ENCODE data around the gene ASB13. TPM values are rescaled to one million over a fixed set of nuclear protein-coding genes. Genes with fewer than 3 reads are reported as not detected.

The ASB13 gene
- polyA plus RNA-seq, 1 of the 3 experiments (the other 2 are of a cell fraction), result 9.2 TPM

DNA sequence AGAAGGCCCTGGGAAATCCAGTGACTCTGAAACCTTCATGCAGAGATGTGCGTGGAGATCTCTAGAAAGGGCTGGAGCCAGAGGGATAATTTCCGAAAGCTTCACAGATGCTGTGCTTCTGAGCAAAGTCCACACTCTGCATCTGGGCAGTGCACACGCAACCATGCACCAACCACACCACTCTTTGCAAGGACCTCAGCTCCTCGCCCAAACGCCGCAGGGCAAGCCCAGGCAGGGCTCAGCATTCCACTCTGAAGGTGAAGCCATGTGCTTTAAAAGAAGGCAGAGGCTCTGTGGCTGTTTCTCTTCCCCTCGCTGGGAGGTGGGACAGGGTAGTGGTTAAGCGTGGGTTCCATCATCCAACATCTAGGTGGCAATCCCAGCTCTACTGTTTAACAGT is 48.4 kb downstream of the ASB13 start (continued):
- TF ChIP-seq ZBTB33 (IDR thresholded peaks at IDR 0.05; ENCODE audit: borderline replicate concordance, low read depth) (no peak), EZH2phosphoT487 (IDR thresholded peaks at IDR 0.05; ENCODE audit: borderline replicate concordance, low read depth) (no peak), RCOR1 (IDR thresholded peaks at IDR 0.05; ENCODE audit: low read length) (no peak), YY1 (IDR thresholded peaks at IDR 0.05; ENCODE audit: low read depth) (no peak), NFIC (IDR thresholded peaks at IDR 0.05; ENCODE audit: borderline replicate concordance) (no peak)

DNA sequence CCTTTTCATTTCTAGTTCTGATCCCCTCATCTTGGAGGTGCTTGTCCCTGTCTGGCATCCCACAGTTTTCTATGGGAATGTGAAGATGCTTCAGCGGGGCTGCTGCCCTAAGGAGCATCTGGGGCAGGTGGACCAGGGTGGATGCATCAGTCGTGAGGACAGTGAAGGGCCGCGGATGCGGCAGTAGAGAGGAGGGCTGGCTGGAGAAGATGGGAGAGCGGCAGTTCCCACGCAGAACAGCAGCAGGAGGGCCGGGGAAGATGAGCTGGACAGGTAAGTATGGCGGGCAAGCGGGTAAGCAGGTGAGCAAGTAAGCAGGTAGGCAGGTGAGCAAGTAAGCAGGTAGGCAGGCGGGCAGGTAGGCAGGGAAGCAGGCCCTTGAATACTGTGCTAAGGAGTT is 48.9 kb downstream of the ASB13 start:
- Histone ChIP-seq H3K9ac (no peak overlapping the region), H3K79me2 (ENCODE audit: insufficient read depth) (no peaks in the 10 kb centered on the region), H3F3A (replicated peaks; ENCODE audit: insufficient read depth) (no peaks in the 10 kb centered on the region), H3K27ac (ENCODE audit: low read depth in 2 of 2, low read length in 1 of 2) (no peak overlapping the region), H3K27me3 (ENCODE audit: insufficient read depth) (no peaks in the 10 kb centered on the region), H3K9me2 (no peaks in the 10 kb centered on the region), H3K4me3 (ENCODE audit: low read depth in 2 of 2, low read length in 1 of 2) (no peak overlapping the region), H3K36me3 (replicated peaks in 1 of 2; ENCODE audit: control insufficient read depth in 1 of 2, insufficient read depth in 2 of 2, low read length in 1 of 2) (no peaks in the 10 kb centered on the region), H3K9me3 (no peaks in the 10 kb centered on the region), H2AFZ (ENCODE audit: low read depth) (no peak overlapping the region), H4K20me1 (ENCODE audit: insufficient read depth) (no peaks in the 10 kb centered on the region), H3K4me2 (no peak overlapping the region), H3K4me1 (ENCODE audit: control insufficient read depth in 1 of 2, insufficient read depth in 2 of 2, low read depth in 1 of 2, low read length in 1 of 2) (peaks cover 8 to 14% of the 10 kb centered on the region in 2 experiments; a peak in 1 of 4 replicates)
- TF ChIP-seq SIN3A (IDR thresholded peaks at IDR 0.05; ENCODE audit: borderline replicate concordance, low read depth, low read length), result no peak
- DNase-seq, result no peak
- ChIA-PET POLR2A (no interaction called here), CTCF (interaction anchor here (1.1 to 1.9 kb wide), 4 partner anchors 12 to 68 kb away, joined by 3 to 9 read pairs (median 3); no protein-coding TSS in a partner anchor)
- WGBS (ENCODE audit: low lambda C conversion rate), result 94% methylated on average over 11 of the region's 11 CpGs

GRCh38 chr10:5616836-5617235 is 49.6 kb downstream of the ASB13 start:
- WGBS (ENCODE audit: low lambda C conversion rate), result 97% methylated on average over 6 of the region's 6 CpGs
- DNase-seq, result no peak
- CTCF ChIA-PET, result interaction anchor here (0.7 to 1.6 kb wide), 4 partner anchors 13 to 183 kb away, joined by 3 to 6 read pairs (median 3); no protein-coding TSS in a partner anchor
- POLR2A ChIA-PET, result no interaction called here
- Histone ChIP-seq H3K36me3 (replicated peaks in 1 of 2; ENCODE audit: control insufficient read depth in 1 of 2, insufficient read depth in 2 of 2, low read length in 1 of 2) (no peaks in the 10 kb centered on the region), H3K4me3 (ENCODE audit: low read depth in 2 of 2, low read length in 1 of 2) (no peak overlapping the region), H3K9me3 (no peaks in the 10 kb centered on the region), H3K4me1 (ENCODE audit: control insufficient read depth in 1 of 2, insufficient read depth in 2 of 2, low read depth in 1 of 2, low read length in 1 of 2) (peaks cover 5 to 14% of the 10 kb centered on the region in 2 experiments; a peak in 1 of 4 replicates), H4K20me1 (ENCODE audit: insufficient read depth) (no peaks in the 10 kb centered on the region), H3K27ac (ENCODE audit: low read depth in 2 of 2, low read length in 1 of 2) (no peak overlapping the region), H3K79me2 (ENCODE audit: insufficient read depth) (no peaks in the 10 kb centered on the region), H3K27me3 (ENCODE audit: insufficient read depth) (no peaks in the 10 kb centered on the region), H2AFZ (ENCODE audit: low read depth) (no peak overlapping the region), H3K4me2 (no peak overlapping the region), H3F3A (replicated peaks; ENCODE audit: insufficient read depth) (no peaks in the 10 kb centered on the region), H3K9ac (no peak overlapping the region), H3K9me2 (no peaks in the 10 kb centered on the region)
- TF ChIP-seq RXRA (IDR thresholded peaks at IDR 0.05; ENCODE audit: borderline replicate concordance, low read depth) (no peak), FOXM1 (IDR thresholded peaks at IDR 0.05; ENCODE audit: low read depth) (no peak), MXI1 (IDR thresholded peaks at IDR 0.05; ENCODE audit: low read depth, low read length) (no peak), ELF1 (IDR thresholded peaks at IDR 0.05) (no peak), RCOR1 (IDR thresholded peaks at IDR 0.05; ENCODE audit: low read length) (no peak)
- TF ChIP-seq, protein P1, sequence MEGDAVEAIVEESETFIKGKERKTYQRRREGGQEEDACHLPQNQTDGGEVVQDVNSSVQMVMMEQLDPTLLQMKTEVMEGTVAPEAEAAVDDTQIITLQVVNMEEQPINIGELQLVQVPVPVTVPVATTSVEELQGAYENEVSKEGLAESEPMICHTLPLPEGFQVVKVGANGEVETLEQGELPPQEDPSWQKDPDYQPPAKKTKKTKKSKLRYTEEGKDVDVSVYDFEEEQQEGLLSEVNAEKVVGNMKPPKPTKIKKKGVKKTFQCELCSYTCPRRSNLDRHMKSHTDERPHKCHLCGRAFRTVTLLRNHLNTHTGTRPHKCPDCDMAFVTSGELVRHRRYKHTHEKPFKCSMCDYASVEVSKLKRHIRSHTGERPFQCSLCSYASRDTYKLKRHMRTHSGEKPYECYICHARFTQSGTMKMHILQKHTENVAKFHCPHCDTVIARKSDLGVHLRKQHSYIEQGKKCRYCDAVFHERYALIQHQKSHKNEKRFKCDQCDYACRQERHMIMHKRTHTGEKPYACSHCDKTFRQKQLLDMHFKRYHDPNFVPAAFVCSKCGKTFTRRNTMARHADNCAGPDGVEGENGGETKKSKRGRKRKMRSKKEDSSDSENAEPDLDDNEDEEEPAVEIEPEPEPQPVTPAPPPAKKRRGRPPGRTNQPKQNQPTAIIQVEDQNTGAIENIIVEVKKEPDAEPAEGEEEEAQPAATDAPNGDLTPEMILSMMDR (IDR thresholded peaks at IDR 0.05), result no peak
